GM12801 (cell line): ENCODE measurements around the gene GATA3.

Experiments
- CTCF ChIP-seq: IDR thresholded peaks from one replicate; pipeline ENCODE4 v1.5.1; 2011; ENCODE audit warnings: control low read depth; ENCODE audit not compliant: insufficient read length; ENCODE audit errors: extremely low read depth

GATA3 gene

DNA sequence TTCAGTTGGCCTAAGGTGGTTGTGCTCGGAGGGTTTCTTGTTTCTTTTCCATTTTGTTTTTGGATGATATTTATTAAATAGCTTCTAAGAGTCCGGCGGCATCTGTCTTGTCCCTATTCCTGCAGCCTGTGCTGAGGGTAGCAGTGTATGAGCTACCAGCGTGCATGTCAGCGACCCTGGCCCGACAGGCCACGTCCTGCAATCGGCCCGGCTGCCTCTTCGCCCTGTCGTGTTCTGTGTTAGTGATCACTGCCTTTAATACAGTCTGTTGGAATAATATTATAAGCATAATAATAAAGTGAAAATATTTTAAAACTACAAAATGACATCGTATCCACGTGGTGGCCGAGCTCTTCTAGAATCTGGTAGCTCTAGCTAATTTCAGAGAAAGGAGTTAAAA is 20.4 kb downstream of the GATA3 start:
- TF ChIP-seq CTCF: no peak

DNA sequence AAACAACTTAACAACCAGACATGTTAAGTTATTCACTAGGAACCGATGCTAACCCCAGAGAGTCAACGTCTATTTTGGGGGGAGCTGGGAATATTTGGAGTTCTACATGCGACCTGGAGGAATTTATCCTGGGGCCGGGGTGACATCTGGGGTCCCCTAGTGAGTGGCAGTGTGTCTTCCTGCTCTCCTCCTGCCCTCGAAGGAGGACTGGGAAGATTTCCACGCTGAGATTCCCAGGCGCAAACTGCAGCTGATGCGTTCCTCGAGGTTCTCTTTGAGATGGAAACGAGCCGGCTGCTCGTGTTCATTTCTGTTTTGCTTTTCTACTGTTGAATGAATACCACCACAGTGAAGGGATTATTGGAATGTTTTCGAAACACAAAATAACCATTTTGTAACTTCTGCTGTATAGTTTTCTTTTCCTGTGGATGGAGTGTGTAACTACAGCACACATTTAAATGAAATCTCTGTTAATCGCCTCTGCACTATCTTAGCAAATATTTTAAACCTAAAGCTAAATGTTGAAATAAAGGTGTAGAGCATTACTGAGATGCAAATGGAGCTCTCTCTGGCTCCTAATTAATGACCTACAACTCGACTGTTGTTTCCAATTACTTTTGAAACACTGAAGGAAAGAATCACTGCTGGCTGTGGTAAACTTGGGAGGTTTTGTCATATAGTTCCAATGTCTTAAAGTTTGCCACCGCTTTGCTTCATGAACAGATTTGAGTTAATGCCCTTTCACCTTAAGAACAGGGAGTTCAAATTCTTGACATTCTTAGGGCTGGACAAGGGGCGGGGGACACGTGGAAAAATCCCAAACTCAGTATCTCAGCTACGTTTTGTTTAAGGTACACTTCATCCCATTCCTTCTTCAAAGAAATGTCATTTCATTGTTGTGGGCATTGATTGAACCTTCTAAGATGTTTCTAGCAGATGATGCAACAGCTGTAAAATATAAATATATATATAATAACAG is 21.1 kb downstream of the GATA3 start:
- no peak for TF ChIP-seq CTCF

DNA sequence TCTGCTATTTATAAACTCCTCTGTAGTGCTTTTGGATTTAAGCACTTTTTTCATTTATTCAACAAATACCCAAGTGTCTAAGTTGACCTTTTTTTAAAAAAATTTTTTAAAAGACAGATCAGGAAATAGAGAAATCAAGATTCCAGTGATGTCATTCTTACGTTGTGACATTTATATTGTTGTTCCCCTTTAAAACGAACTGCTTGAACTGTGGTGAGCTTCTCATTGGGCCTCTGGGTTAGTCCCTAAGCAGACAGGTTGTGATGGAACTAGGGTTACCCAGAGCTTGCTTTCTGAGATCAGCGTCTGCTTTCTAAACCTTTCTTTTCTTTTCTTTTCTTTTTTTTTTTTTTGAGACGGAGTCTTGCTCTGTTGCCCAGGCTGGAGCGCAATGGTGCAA is 22.4 kb downstream of the GATA3 start:
- TF ChIP-seq CTCF: no peak

- TF ChIP-seq CTCF: no peak
Measured at GRCh38 chr10:8078027-8078426, 23.5 kb downstream of the GATA3 start.

GRCh38 chr10:8079126-8079525 is 24.6 kb downstream of the GATA3 start:
- no peak for TF ChIP-seq CTCF

DNA sequence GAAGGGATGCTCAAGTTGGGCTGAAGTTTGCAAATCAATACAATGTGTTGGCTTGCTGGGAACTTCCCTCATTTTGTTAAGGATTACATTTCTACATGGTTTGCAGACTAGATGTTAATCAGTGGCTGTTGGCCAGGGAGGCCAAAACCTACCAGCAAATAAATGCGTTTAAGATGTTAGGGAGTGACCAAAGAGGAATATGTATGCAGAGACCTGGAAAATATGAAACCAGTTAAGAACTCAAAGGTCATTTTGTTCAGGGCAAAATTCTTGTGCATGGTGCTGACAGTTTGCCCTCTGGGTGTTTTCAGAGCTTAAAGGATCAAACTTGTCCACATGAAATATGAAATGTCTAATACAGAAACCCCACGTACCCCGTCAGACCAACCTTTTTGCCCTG is 30.3 kb downstream of the GATA3 start:
- TF ChIP-seq CTCF: no peak

GRCh38 chr10:8085251-8085650 is 30.8 kb downstream of the GATA3 start:
- no peak for TF ChIP-seq CTCF
